K562 (cell line): ENCODE measurements around the gene DXO. TPM values are rescaled to one million over a fixed set of nuclear protein-coding genes. Genes with fewer than 3 reads are reported as not detected.

Source experiments
- ATF3 ChIP-seq, 2 experiments: fragments of 450-650 bp in 1 of 2; sonication (generic) in 1 of 2; formaldehyde crosslinking in 1 of 2; IDR thresholded peaks in 1 of 2; conservative IDR thresholded peaks in 1 of 2; 2 replicates each; pipeline versions ENCODE4 v1.6.1 to v1.8.1; 2016 to 2023; ENCODE audit warnings: mild to moderate bottlenecking in 2 of 2, moderate library complexity in 2 of 2, inconsistent platforms in 1 of 2, missing genetic modification reagents in 1 of 2
- CBFA2T3 ChIP-seq: fragments of 450-650 bp; IDR thresholded peaks from 2 replicates; pipeline ENCODE4 v1.6.1; 2017
- CHD1 ChIP-seq: fragments of 200-600 bp; sonication (generic); IDR thresholded peaks from one replicate; pipeline ENCODE4 v1.6.1; 2012; ENCODE audit warnings: mild to moderate bottlenecking, moderate library complexity, low read length, inconsistent platforms
- ESRRA ChIP-seq: fragments of 450-650 bp; IDR thresholded peaks from 2 replicates; pipeline ENCODE4 v1.6.1; 2014; ENCODE audit warnings: low read depth, mild to moderate bottlenecking, moderate library complexity, borderline replicate concordance
- EZH2 ChIP-seq: IDR thresholded peaks from 2 replicates; pipeline ENCODE4 v1.6.1; 2012; ENCODE audit warnings: low read depth, mild to moderate bottlenecking, inconsistent platforms, low read length, borderline replicate concordance
- HCFC1 ChIP-seq: IDR thresholded peaks from 2 replicates; pipeline ENCODE4 v1.6.1; 2012; ENCODE audit warnings: low read depth, low read length, improper control_type of control experiment
- HIVEP1 ChIP-seq: fragments of 250-450 bp; sonication (Bioruptor Pico); IDR thresholded peaks from 2 replicates; pipeline ENCODE4 v1.4.0; 2020; ENCODE audit warnings: mild to moderate bottlenecking
- IRF9 ChIP-seq: fragments of 450-650 bp; IDR thresholded peaks from 2 replicates; pipeline ENCODE4 v1.6.1; 2016; ENCODE audit warnings: missing biosample characterization, missing genetic modification characterization
- KLF1 ChIP-seq: fragments of 450-650 bp; IDR thresholded peaks from 2 replicates; pipeline ENCODE4 v1.6.1; 2016; ENCODE audit warnings: missing genetic modification characterization, missing compliant biosample characterization
- MAZ ChIP-seq, 2 experiments: fragments of 450-650 bp in 1 of 2; sonication (generic) in 1 of 2; formaldehyde crosslinking; IDR thresholded peaks in 1 of 2; conservative IDR thresholded peaks in 1 of 2; 2 replicates each; pipeline versions ENCODE4 v1.4.0 to v1.5.0; 2020; ENCODE audit warnings: mild to moderate bottlenecking in 1 of 2, missing genetic modification reagents in 1 of 2
- MECOM ChIP-seq: fragments of 250-450 bp; sonication (Bioruptor Pico); IDR thresholded peaks from 2 replicates; pipeline ENCODE4 v1.8.0; 2022; ENCODE audit warnings: inconsistent platforms
- MTA2 ChIP-seq: fragments of 450-650 bp; IDR thresholded peaks from 2 replicates; pipeline ENCODE4 v1.6.1; 2016; ENCODE audit warnings: low read depth
- MTA3 ChIP-seq: fragments of 450-650 bp; formaldehyde crosslinking; IDR thresholded peaks from 2 replicates; pipeline ENCODE4 v1.6.1; 2017; ENCODE audit warnings: mild to moderate bottlenecking, borderline replicate concordance
- NFE2 ChIP-seq: IDR thresholded peaks from 2 replicates; pipeline ENCODE4 v1.6.1; 2014; ENCODE audit warnings: antibody characterized with exemption, low read depth
- POLR2B ChIP-seq: fragments of 450-650 bp; IDR thresholded peaks from 2 replicates; pipeline ENCODE4 v1.6.1; 2018; ENCODE audit warnings: low read depth; ENCODE audit not compliant: partially characterized antibody
- SFPQ ChIP-seq: fragments of 200-400 bp; formaldehyde crosslinking; IDR thresholded peaks from 2 replicates; pipeline ENCODE4 v1.6.1; 2017; ENCODE audit warnings: mild to moderate bottlenecking, low read depth, low read length, moderate library complexity
- SPI1 ChIP-seq: IDR thresholded peaks from 2 replicates; pipeline ENCODE4 v1.6.1; 2011; ENCODE audit warnings: low read depth, low read length, control low read depth, borderline replicate concordance
- ZNF184 ChIP-seq: sonication (generic); formaldehyde crosslinking; IDR thresholded peaks from 2 replicates; pipeline ENCODE4 v1.5.0; 2020; ENCODE audit warnings: missing genetic modification reagents
- ZNF75A ChIP-seq: fragments of 450-650 bp; formaldehyde crosslinking; IDR thresholded peaks from 2 replicates; pipeline ENCODE4 v1.4.0; 2020; ENCODE audit warnings: mild to moderate bottlenecking
- polyA plus RNA-seq, 8 experiments: library from polyadenylated mRNA; depleted of rRNA in 4 of 8; stranded (reverse) in 5 of 8; unstranded in 3 of 8; fragments of >200 nt; fragmentation: Nextera tagmentation in 2 of 8; fragmentation: Illumina TruSeq in 1 of 8; extraction: Ambion mirVana in 2 of 8; extraction: Trizol in 1 of 8; gene quantifications; 2 replicates each; pipeline versions ENCODE4 v1.2.1 to v1.2.3, GENCODE V29; 2011 to 2014; ENCODE audit warnings: inconsistent platforms in 1 of 8, missing spikeins in 1 of 8
- total RNA-seq, 7 experiments: library from RNA; depleted of rRNA in 6 of 7; stranded (reverse); fragments of >200 nt in 6 of 7; fragmentation: Illumina TruSeq in 2 of 7; extraction: Trizol in 2 of 7; gene quantifications; 2 replicates each; pipeline versions ENCODE4 v1.2.1 to v1.2.3, GENCODE V29; 2011 to 2021; ENCODE audit warnings: low replicate concordance in 1 of 7
- TF ChIP-seq, protein P1 (sequence below): fragments of 250-450 bp; sonication (Bioruptor Pico); IDR thresholded peaks from 2 replicates; pipeline ENCODE4 v1.5.0; 2020; ENCODE audit warnings: mild to moderate bottlenecking
- TF ChIP-seq, protein P2 (sequence below): sonication (generic); formaldehyde crosslinking; IDR thresholded peaks from 2 replicates; pipeline ENCODE4 v1.8.0; 2022; ENCODE audit warnings: mild to moderate bottlenecking, missing genetic modification reagents, borderline replicate concordance

Gene DXO
- total and polyA plus RNA-seq, 9 of the 15 experiments (the other 6 are each of a cell fraction or from before 2014, with no cell fraction given) = 6.4 to 35.1 (median 19.4) TPM

DNA sequence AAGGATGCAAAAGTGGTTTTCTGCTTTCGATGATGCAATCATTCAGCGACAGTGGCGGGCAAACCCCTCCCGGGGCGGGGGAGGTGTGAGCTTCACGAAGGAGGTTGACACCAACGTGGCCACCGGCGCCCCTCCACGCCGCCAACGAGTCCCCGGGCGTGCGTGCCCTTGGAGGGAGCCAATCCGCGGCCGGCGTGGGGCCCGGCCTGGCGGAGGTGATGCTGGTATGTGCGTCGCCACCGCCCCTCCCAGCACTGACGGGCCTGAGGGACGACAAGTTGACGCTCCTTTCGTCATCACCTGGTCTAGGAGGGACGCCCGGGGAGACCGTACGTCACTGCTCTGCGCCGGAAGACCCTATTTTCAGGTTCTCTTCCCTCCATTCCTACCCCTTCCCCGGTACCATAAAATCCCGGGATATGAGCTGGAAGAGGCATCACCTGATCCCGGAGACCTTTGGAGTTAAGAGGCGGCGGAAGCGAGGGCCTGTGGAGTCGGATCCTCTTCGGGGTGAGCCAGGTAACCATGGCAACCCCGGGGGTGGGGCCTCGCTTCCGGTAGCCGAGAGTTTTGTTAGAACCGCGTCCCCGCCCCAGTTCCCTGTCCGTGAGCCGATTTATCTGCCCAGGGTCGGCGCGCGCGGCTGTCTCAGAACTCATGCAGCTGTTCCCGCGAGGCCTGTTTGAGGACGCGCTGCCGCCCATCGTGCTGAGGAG is at the start of gene DXO (continued):
- TF ChIP-seq IRF9 = peak; percentile 99; the same call in 1 of the 2 replicates
- TF ChIP-seq CBFA2T3 = peak; percentile 39
- TF ChIP-seq CHD1 = no peak
- TF ChIP-seq MAZ (CRISPR knock-in tag; conservative IDR thresholded peaks at IDR 0.05 in 1 of 2, IDR thresholded peaks at IDR 0.05 in 1 of 2) = peak; percentile 99 to 100
- peak; percentile 77; the same call in 1 of the 2 replicates for TF ChIP-seq HIVEP1 (CRISPR knock-in tag)
- peak; percentile 100 for TF ChIP-seq ATF3 (IDR thresholded peaks at IDR 0.05)
- peak; percentile 97 for TF ChIP-seq ATF3 (CRISPR knock-in tag; conservative IDR thresholded peaks at IDR 0.05)
- no peak for TF ChIP-seq ZNF184 (CRISPR knock-in tag)
- TF ChIP-seq, protein P1, sequence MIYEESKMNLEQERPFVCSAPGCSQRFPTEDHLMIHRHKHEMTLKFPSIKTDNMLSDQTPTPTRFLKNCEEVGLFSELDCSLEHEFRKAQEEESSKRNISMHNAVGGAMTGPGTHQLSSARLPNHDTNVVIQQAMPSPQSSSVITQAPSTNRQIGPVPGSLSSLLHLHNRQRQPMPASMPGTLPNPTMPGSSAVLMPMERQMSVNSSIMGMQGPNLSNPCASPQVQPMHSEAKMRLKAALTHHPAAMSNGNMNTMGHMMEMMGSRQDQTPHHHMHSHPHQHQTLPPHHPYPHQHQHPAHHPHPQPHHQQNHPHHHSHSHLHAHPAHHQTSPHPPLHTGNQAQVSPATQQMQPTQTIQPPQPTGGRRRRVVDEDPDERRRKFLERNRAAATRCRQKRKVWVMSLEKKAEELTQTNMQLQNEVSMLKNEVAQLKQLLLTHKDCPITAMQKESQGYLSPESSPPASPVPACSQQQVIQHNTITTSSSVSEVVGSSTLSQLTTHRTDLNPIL (CRISPR knock-in tag) = peak; percentile 9; the same call in 1 of the 2 replicates
- peak; percentile 79 for TF ChIP-seq HCFC1
- no peak for TF ChIP-seq MECOM (CRISPR knock-in tag)
- peak; percentile 70 for TF ChIP-seq POLR2B
- TF ChIP-seq ZNF75A (CRISPR knock-in tag) = no peak; the same call in 1 of the 2 replicates
- TF ChIP-seq ESRRA = peak; percentile 92
- peak; percentile 96 for TF ChIP-seq KLF1 (tag)
- TF ChIP-seq MTA2 = peak; percentile 5; the same call in 1 of the 2 replicates
- TF ChIP-seq NFE2 = no peak
- TF ChIP-seq, protein P2, sequence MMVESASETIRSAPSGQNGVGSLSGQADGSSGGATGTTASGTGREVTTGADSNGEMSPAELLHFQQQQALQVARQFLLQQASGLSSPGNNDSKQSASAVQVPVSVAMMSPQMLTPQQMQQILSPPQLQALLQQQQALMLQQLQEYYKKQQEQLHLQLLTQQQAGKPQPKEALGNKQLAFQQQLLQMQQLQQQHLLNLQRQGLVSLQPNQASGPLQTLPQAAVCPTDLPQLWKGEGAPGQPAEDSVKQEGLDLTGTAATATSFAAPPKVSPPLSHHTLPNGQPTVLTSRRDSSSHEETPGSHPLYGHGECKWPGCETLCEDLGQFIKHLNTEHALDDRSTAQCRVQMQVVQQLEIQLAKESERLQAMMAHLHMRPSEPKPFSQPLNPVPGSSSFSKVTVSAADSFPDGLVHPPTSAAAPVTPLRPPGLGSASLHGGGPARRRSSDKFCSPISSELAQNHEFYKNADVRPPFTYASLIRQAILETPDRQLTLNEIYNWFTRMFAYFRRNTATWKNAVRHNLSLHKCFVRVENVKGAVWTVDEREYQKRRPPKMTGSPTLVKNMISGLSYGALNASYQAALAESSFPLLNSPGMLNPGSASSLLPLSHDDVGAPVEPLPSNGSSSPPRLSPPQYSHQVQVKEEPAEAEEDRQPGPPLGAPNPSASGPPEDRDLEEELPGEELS = no peak
- TF ChIP-seq MTA3 = peak; percentile 100
- TF ChIP-seq SFPQ = no peak
- peak; percentile 60 for TF ChIP-seq SPI1
- no peak for TF ChIP-seq EZH2
